HG03439 (cell line): ENCODE data around the gene RAB26.
"Not testable (repeated sequence)": the region's sequence is repeated elsewhere in the genome, so short reads cannot be mapped to it uniquely, and the experiment has no call there.

Source experiments
- ATAC-seq: cut with Tn5 transposase; IDR thresholded peaks from one replicate; pipeline ENCODE4 v1.9.1; 2021; ENCODE audit warnings: mild to moderate bottlenecking, moderate library complexity; ENCODE audit not compliant: unreplicated experiment

The RAB26 gene

DNA sequence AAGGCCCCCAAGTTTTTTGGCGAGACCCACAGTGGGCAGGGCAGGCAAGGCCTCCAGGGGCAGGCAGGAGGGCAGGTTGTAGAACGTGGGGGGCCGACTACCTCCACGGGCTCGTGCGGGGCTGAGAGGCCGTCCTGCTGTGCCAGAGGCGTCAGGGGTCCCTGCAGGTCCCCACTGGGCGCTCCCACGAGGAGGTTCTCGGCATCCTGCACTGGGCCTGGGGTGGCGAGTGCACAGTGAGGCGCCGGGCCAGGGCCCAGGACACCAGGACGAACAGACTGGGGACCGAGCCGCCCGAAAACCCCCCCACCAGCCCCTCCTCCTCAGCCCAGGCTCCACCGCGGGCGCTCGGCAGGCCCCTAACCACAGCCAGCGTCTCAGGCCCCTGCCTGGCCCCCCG is 32.0 kb upstream of the RAB26 start:
- not testable (repeated sequence) for ATAC-seq

DNA sequence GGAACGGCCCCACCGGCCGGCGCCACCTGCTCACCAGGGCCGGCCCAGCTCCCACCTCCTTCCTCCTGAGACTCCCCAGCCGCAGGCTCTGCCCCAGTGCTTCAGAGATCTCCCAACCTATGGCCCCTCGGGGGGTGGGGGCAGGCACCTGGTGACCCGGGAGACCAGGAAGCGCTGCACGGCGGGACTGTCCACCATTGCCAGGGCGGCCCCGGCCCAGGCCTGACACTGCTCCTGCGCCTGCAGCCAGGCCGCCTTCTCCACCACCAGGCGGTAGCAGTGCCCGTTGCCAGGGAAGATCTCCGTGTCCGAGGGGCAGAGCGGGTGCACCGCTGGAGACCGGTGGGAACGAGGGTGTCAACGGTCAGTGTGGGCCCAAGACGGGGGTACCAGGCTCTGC is 31.1 kb upstream of the RAB26 start:
- not testable (repeated sequence) for ATAC-seq

DNA sequence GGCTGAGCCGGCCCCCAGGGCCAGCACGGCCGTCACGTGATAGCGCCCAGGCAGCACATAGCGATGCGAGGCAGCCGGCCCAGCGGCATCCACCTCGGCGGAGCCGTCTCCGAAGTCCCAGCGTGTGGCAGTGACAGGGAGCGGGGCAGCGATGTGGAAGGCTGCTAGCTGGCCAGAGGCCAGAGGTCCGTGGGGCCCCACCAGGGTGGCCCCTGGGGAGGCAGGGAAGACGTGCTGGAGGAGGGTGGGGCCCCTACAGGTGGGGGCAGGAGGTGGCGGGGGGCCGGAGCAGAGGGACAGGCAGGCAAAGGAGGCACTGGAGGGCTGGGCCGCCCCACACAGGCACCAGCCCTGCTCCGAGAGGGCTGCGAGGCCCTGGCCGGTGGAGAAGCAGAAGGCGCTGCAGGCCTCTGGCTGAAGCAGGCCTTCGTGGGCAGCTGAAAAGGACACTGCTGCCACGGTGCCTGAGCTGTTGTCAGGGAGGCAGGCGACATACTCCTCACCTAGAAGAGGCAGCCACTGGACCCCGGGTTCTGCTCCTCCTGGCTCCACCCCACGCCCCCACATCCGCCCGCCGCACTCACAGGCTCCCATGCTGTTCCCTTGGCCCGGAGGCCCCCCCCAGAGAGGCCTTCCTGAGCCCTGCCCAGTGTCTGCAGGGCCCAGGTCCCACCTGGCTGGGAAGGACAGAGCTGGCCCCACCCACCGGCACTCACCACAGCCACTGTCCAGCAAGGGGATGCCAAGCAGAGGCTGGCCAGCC is 30.3 kb upstream of the RAB26 start:
- not testable (repeated sequence) for ATAC-seq

DNA sequence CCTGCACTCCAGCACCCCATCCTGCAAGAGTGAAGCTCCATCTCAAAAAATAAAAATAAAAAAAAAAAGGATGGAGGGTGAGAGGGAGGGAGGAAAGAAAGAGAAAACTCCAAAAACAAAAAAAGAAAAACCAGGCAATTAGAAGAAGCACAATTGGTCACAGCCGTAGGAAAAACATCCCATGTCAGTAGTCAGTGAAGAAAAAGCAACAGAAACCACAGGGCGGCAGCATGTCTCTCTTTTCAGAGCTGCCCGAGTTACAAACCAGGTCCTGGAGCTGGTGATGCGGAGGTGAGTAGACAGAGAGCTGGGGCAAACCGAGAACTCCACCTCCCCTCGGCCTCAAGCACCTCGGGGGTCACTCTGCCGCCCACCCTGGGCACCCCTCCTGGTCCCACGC is 27.1 kb upstream of the RAB26 start:
- ATAC-seq = not testable (repeated sequence)

DNA sequence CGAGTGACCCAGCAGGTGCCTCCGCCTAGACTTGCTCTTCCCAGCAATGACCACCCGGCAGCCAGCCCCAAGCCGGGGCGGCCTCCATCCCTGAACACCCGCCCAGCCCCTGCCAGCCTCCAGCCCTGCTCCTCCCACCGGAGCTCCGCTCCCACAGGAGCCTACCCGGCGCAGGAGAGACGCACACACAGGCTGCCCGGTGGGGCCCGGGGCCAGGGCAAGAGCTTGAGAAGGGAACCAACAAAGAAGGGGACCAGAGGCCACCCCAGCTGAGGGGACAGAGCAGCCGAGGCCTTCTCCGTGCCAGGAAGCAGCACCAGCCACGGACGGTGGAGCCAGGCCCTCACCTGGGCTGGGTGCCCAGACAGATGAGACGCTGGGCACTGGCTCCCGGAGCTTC is 26.6 kb upstream of the RAB26 start:
- no peak for ATAC-seq

DNA sequence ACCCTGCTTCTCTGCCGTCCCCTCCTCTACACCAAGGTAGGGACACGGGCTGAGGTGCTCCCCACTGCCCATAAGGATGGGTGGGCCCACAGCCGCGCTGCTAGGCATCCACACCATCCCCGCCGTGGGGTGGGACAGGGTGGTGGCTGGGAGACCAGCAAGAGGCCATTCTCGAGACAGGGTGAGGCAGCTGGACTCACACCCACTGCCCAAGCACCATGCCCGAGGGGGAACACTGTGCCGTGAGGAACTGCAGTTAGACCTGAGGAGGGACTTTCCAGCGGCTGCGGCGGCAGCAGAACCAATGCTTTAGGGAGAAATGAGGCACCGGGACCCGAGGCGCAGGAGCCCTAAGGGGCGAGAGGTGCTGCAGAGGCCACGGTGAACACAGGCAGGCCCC is 26.0 kb upstream of the RAB26 start:
- ATAC-seq = no peak

DNA sequence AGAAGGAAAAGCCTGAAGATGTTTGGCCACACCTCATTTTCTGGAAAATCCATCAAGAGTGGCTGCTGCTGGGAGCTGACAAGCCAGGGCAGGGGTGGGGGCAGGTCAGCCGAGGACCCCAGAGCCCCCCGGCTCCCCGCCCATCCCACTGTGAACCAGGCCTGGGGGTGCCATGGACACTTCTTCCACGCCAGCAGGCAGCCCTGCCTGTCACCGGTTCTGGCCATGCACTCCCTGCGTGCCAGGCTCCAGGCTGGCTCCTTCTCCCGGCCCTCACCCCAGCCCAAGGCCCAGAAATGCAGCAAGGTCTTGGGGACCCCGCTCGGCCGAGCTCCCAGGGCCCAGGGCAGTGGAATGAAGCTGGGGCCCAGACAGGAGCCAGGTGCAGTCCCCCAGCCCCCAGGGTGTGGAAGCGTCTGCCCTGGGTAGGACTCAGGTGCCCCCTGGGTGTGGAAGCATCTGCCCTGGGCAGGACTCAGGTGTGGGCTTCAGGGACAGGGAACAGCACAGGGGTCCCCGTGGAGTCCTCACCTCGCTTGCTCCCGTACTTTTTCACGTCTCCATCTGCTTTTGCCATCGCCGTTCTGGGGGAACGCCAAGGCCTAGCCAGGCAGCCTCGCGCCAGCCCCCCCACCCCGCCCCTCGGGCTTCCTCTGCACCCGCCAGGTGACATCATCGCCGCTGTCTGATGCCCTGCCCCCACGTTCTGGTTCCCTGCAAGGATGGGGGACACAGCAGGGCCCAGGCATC is 25.3 kb upstream of the RAB26 start:
- ATAC-seq = not testable (repeated sequence)

DNA sequence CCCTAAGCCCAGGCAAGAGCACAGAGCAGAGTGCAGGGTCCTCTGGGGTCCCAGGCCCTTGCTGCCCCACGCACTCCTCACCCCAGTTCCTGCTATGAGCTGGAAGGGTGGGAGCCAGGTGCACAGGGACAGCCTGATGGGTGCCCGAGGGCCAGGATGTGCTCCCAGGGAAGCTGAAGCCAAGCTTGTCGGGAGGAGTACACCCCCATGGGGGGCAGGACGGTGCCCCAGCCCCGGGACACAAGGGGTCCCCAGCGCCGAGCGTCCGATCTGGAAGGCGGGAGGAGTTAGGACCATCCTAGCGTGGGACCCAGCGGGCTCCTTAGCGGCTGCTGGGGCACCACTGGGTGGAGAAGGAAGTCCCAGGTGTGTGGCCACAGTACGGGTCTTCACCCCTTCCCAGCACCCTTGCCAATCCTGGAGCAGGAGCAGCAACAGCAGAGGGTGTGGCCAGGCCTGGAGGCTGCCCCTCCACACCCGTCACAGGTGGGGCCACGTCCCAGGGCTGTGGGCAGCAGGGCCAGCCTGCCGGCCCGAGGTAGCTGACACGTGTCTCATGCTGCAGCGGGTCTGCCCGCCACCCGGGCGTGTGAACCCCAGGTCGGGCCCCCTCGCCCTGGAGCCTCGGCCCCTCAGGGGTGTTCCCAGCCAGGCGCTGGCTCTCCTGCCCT is 24.6 kb upstream of the RAB26 start:
- ATAC-seq = not testable (repeated sequence)

DNA sequence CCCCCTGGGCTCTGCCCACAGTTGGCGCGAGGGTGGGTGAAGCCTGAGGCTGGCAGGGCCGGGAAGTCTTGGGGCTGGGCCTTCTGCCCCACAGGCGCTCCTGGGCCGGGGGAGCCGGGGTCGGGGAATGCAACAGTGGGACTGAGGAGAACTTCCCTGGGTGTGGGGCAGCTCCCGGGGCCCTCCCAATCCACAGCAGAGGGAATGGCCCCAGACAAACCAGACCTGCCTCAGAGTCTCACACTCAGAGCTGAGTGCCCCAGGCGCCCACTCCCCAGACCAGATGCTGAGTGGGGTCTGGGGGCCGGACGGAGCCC is 24.1 kb upstream of the RAB26 start:
- not testable (repeated sequence) for ATAC-seq

DNA sequence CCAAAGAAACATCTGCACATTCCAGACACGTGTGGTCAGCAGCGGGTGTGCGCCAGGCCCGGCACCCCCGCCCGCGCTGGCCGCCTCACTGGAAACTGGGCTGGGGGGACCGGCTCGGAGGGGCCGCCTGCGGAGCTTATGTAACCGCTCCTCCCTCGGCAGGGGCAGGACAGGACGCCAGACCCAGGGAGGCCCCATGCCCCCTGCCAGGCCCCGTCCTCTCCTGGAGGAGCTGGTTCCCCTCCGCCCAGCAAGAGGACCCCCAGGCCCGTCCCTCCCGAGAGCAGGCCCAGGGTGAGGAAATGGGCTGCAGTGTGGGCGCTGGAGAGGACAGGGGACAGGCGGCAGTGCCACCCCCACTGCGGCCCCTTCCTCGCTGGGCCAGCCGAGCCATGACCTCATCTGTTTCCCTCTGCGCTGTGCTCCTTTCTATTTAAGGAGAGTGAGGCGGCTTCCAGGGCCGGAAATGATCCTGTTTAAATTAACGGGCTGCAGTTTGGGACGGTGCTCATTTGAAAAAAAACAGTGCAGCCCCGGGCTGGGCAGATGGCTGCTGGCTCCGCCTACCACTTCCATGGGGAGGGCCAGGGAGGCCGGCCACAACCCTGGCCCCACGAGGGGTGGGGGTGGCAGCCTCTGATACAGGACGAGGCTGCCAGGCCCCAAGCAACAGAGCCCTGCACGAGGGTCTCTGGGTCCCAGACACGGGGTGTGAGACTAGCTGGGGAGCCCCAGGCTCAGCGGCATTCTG is 23.6 kb upstream of the RAB26 start:
- not testable (repeated sequence) for ATAC-seq

DNA sequence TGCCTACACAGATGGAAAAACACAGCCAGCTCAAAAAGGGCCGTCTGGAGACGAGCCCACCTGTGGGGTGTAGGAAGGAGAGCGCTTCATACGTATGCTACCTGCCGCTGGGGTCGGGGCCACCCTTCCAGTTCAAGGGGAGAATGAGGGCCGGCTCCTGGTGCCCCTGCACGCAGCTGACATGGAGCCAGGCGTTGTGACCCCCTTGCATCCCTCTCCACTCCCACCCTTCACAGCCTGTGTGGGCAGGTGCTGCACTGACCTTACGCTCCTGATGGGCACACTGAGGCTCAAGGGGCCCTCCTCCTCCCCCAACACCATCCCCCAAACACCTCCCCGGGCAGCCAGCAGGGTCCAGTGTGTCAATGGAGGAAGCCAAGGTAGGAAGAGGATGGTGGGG is 22.8 kb upstream of the RAB26 start:
- not testable (repeated sequence) for ATAC-seq

DNA sequence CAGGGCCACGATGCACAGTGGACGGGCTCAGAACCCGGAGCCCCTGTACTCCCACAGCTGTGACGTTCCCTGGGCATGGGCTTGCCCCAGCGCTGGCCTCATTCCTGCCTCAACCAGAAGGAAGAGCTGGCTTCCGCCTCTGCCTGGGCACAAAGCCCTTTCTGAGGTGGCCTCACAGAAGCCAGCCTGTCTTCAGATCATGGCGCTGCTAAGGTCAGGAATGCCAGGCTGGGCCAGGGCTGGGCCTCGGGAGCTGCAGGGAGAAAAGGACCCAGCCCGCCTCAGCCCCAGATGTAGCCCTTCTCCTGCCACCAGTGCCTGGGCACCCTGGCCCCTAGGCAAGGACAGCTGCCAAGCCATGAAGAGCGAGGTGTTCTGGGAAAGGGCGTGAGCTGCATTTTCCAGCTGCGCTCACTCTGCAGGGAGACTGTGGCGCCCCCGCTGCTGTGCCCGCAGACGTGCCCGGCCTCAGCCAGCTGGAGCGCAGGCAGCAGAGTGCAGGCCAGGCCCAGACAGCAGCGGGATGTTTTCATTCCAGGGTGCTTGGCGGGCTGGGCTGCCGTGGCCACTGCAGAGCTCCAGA is 22.2 kb upstream of the RAB26 start:
- not testable (repeated sequence) for ATAC-seq

DNA sequence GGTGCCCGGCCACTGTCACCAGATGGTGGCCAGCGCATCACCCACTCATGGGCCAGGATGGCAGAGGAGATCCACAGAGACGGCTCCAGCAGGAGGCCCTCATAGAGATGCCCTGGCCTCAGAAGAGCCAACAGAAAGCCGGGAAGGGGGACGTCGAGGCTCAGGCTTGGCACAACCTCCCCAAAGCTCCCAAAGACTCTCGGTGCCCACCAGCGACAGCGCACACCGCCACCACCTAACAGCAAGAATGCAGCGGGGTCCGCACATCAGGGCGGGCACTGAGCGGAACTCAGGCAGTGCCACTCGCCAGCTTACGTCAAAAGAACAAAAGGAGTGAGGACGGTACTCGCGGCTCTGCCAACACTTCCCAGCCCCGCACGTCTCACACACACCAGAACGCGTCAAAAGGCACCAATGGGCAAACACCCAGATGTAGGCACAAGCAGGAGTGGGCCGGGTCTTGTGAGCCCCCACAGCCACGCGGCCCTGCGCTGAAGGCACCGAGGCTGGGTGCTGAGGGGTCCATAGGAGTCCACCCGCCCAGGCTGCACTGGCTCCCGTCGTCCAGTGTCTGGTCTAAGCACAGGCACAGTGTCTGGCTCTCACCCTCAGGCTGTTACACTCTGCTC is 21.4 kb upstream of the RAB26 start:
- not testable (repeated sequence) for ATAC-seq

DNA sequence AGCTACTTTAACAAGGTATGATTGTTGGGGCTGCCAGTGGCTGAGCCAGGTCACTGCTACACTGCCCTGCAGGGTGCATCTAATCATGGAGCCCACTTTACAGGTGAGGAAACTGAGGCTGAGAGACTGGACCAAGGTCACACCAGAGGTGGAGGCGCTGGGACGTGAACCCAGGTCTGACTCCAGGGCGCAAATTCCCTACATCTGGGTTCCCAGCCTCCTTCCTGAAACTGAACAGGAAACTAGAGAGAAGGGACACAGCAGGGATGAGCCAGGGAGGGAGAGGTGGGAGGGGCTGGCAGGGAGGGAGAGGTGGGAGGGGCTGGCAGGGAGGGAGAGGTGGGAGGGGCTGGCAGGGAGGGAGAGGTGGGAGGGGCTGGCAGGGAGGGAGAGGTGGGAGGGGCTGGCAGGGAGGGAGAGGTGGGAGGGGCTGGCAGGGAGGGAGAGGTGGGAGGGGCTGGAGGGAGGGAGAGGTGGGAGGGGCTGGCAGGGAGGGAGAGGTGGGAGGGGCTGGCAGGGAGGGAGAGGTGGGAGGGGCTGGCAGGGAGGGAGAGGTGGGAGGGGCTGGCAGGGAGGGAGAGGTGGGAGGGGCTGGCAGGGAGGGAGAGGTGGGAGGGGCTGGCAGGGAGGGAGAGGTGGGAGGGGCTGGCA is 20.7 kb upstream of the RAB26 start:
- not testable (repeated sequence) for ATAC-seq

DNA sequence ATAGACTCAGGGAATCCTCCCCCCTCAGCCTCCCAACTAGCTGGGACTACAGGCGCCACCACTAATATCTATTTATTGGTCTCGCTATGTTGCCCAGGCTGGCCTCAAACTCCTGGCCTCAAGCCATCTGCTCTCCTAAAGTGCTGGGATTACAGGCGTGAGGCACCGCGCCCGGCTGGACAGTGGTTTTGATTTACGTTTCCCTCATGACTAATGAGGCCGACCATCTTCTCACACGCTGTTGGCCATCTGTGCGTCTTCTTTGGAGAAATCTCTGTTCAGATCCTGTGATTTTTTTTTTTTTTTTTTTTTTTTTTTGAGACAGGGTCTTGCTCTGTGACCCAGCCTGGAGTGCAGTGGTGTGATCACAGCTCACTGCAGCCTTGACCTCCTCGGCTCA is 19.2 kb upstream of the RAB26 start:
- not testable (repeated sequence) for ATAC-seq

DNA sequence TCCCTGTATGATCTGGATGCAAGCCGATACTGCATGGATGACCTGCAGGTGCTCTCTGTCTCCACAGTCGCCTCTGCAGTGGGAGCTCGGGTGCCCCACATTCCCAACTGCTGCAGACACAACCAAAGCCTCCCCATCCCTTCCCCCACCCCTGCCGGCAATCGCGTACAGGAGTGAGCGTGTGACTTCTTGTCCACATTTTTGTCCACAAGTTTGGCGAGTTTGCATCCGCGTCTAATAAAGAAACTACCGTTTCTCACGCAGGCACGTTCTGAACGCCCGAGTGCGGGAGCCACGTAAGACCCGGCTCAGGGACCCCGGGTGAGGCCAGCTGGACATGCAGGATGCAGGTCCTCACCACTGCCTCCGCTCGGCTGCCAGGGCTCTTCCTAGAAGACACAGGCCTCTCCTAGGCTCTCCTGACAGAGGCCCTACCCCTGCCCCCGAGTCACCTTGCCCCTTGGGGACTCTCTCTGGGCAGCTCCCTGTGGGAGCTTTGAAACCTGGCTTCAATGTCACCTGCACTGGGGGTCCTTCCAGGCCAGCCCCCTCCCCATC is 18.5 kb upstream of the RAB26 start:
- not testable (repeated sequence) for ATAC-seq

DNA sequence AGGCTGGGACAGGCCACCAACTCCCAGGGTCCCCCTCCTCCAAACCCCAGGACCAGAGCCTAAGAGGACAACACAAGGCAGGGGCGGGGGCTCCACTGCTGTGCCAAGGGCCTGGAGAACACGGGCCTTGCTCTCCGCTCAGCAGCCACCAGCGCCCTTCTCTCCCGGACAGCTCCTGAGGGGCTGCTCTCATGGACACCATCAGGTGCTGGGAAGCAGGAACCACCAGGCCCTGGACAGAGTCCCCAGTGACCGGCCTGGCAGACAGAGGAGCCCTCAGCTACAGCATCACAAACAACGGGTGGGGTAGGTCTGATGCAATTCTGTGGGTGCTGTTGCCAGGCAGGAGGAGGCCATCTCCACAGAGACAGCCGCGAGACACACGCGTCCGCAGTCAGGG is 14.6 kb upstream of the RAB26 start:
- not testable (repeated sequence) for ATAC-seq

DNA sequence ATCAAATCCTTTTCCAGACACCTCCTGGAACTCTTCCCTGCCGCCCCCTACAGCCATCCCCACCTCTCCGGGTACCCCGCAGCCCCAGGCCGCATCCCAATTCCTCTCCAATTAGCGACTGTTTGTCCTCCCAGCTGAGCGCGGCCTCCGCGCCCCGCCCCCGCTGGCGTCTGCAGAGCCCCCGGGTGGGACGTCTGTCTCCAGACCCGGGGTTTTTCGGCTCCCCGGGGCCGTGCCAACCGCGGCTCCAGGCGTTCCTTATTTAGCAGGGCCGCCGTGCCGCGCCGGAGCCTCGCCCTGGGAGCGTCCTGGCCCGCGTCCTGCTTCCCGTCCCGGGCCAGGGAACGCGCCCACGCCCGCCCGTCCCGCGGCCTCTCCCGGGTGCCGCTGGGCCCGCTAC is 13.4 kb upstream of the RAB26 start:
- not testable (repeated sequence) for ATAC-seq

DNA sequence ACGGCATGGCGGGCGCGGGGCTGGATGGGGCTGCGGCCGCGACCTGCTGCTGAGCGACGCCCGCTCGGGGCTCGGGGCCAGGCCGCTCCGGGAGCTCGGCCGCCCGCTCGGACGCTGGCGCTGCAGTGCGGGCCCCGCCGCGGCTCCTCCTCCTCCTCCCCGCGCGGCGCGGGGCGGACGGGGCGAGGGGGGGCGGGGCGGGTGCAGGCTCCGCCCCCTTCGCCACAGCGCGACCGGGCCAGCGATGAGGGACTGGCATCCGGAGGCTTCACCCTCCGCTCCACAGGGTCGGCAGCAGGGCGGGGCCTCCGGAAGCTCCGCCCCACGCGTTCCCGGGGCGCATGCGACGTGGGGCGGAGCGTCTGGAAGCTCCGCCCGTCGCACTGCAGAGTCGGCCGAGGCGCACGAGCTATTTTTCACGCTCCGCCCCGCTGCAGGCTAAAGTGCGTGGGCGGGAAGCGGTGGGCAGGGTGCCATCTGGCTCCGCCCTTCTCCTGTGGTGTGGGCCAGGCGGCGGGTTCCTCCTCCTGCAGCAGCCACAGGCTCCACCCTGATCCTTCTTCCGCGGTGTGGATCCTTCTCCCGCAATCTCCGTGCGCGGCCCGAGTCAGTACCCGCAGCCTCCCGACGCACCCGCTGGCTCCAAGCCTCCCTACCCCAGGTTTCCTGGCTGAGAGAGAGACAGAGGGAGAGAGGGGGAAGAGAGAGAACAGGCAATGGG is 12.5 kb upstream of the RAB26 start, which contains the start of gene PKD1:
TSS of gene PKD1 (minus strand) at position 129 of the 721 bp plus-strand sequence. CDS start 209 bp downstream, outside the sequence.
- ATAC-seq = not testable (repeated sequence)
